Lower leg skin (tissue), 4 donors: Measurements from ENCODE around the gene PREX1. TPM values are rescaled to one million over a fixed set of nuclear protein-coding genes. Genes with fewer than 3 reads are reported as not detected.

ENCODE experiments used
- DNase-seq, 2 donors: peaks; one replicate each; pipeline ENCODE4 v3.0.0-alpha.2; 2019; ENCODE audit warnings: low spot score in 2 of 2
- H3K4me3 ChIP-seq: fragments of 200-600 bp; sonication (generic); 2 replicates; pipeline ENCODE4 v1.5.1; 2017; ENCODE audit warnings: mild to moderate bottlenecking, low read depth; ENCODE audit not compliant: poor library complexity, severe bottlenecking
- POLR2A ChIP-seq, 2 donors: fragments of 450-650 bp; IDR thresholded peaks; one replicate each; pipeline ENCODE4 v1.6.1; 2016 to 2017; ENCODE audit warnings: antibody characterized with exemption in 2 of 2, mild to moderate bottlenecking in 1 of 2, moderate library complexity in 1 of 2
- WGBS, 2 donors: methylation state at CpG; one replicate each; pipeline ENCODE4 v1.1.5; 2018; 5-methylcytosine and 5-hydroxymethylcytosine counted together
- intact Hi-C: fragments of 100-400 bp; cut with DNase I; formaldehyde crosslinking; loops from one replicate; pipeline ENCODE4 v1.15.0; 2023; ENCODE audit warnings: low total_unique reads
- total RNA-seq, 4 donors: library from RNA; depleted of rRNA; stranded (reverse); fragments of >200 nt; gene quantifications; one replicate each; pipeline ENCODE4 v1.1.0, GENCODE V29; 2016
- TF ChIP-seq, protein P1 (sequence below), 3 donors: fragments of 450-650 bp; IDR thresholded peaks; one replicate each; pipeline ENCODE4 v1.5.1; 2016; ENCODE audit warnings: antibody characterized with exemption in 3 of 3, mild to moderate bottlenecking in 3 of 3, moderate library complexity in 2 of 3

PREX1 gene
- total RNA-seq, 4 donors from 2014 or later = 5.4 to 18.6 (median 7.9) TPM

DNA sequence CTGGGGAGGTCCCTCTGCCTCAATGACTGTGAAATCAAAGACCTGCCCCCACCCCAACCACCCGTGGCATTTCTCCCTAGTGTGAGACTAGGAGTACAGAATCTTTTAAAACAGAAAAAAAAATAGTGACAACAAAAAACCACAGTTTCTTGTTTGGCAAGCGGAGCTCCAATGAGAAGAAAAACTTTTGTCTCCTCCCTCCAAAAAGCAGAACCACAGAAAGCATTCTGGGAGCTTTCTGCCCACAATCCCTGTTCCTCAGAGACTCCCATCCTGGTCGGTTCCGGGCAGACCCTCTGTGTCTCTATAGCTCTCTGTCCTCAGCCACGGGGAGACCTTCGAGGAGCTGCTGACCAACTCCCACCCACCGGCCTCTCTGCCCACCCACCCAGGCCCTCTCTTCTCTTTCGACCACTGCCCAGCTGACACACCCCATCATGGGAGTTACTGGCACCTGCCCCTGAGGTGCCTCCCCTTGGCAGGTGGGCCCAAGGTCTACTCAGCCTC is 4.9 kb downstream of the PREX1 start:
- no peak for TF ChIP-seq POLR2A (IDR thresholded peaks at IDR 0.05)
- TF ChIP-seq, protein P1, sequence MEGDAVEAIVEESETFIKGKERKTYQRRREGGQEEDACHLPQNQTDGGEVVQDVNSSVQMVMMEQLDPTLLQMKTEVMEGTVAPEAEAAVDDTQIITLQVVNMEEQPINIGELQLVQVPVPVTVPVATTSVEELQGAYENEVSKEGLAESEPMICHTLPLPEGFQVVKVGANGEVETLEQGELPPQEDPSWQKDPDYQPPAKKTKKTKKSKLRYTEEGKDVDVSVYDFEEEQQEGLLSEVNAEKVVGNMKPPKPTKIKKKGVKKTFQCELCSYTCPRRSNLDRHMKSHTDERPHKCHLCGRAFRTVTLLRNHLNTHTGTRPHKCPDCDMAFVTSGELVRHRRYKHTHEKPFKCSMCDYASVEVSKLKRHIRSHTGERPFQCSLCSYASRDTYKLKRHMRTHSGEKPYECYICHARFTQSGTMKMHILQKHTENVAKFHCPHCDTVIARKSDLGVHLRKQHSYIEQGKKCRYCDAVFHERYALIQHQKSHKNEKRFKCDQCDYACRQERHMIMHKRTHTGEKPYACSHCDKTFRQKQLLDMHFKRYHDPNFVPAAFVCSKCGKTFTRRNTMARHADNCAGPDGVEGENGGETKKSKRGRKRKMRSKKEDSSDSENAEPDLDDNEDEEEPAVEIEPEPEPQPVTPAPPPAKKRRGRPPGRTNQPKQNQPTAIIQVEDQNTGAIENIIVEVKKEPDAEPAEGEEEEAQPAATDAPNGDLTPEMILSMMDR (IDR thresholded peaks at IDR 0.05) = no peak
- DNase-seq = no peak
- H3K4me3 ChIP-seq = no peak overlapping the region
- WGBS, 2 donors = 47 to 54% methylated on average over 8 of the region's 8 CpGs
- intact Hi-C loops = no loop called here

DNA sequence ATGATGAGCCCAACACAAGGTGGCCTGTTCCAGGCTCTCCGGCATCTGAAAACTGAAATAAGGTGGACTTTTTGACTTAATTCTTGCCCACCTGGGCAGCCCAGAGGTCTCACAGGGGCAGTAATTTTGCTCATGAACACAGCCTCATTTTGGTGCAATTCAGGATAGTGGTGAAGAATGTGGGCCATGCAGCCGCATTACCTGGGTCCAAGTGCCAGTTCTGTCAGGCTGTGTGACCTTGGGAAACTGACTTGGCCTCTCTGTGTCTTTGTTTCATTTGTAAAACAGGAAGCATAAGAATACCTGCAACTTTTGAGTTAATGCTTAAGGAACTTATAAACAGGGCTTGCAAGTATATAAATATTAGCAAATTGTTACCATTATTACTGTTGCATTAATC is 5.6 kb downstream of the PREX1 start:
- DNase-seq = no peak
- WGBS, 2 donors = 78 to 82% methylated on average over 2 of the region's 2 CpGs
- no peak overlapping the region for H3K4me3 ChIP-seq
- TF ChIP-seq POLR2A (IDR thresholded peaks at IDR 0.05) = no peak
- TF ChIP-seq, protein P1 (IDR thresholded peaks at IDR 0.05) = no peak
- intact Hi-C loops = no loop called here

DNA sequence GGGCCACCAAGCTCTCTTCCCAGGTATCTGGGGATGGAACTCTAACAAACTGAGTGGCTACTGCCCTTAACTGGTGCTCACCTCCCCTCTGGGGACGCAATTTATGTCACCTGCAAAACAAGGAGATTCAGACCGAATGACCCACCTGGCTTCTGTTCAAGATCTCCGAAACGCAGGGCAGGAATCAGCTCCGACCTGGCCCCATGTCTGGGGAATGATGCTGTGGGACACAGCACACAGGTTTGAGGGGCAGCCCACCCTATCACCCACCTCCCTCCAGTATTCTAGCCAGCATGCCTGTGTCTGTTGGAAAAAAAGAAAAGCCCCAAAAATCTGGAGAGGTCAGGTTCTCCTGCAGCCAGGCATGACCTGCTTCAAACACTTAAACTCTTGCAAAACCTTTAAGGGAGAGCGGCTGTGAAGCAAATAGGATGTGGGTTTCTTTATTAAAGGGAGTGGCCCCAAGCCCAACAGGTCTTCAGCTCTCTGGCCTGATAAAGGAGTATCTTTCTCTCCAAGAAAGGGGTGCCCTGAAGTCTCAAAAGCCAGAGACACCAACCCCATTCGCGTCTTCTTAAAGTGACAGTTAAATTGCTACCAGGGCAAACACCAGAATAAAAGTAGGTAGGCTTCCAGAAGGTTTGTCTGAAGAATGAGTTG is 6.4 kb downstream of the PREX1 start:
- H3K4me3 ChIP-seq = no peak overlapping the region
- 74% methylated on average over 8 of the region's 8 CpGs for WGBS, 2 donors
- intact Hi-C loops = no loop called here
- no peak for TF ChIP-seq POLR2A (IDR thresholded peaks at IDR 0.05)
- TF ChIP-seq, protein P1 (IDR thresholded peaks at IDR 0.05) = no peak
- DNase-seq = no peak

DNA sequence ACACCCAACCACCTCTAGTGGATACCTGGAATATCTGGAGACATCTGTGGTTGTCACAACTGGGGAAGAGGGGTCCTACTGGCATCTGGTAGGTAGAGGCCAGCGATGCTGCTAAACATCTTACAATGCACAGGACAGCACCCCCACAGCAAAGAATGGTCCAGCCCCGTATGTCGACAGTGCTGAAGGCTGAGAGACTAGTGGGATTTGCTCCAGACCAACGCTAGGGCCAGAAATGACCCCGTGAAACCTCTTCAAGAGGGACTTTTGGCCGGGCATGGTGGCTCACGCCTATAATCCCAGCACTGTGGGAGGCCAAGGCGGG is 7.2 kb downstream of the PREX1 start:
- no peak overlapping the region for H3K4me3 ChIP-seq
- DNase-seq = no peak
- WGBS, 2 donors = 68 to 82% methylated on average over 8 of the region's 8 CpGs
- intact Hi-C loops = no loop called here
- TF ChIP-seq, protein P1 (IDR thresholded peaks at IDR 0.05) = no peak
- no peak for TF ChIP-seq POLR2A (IDR thresholded peaks at IDR 0.05)

DNA sequence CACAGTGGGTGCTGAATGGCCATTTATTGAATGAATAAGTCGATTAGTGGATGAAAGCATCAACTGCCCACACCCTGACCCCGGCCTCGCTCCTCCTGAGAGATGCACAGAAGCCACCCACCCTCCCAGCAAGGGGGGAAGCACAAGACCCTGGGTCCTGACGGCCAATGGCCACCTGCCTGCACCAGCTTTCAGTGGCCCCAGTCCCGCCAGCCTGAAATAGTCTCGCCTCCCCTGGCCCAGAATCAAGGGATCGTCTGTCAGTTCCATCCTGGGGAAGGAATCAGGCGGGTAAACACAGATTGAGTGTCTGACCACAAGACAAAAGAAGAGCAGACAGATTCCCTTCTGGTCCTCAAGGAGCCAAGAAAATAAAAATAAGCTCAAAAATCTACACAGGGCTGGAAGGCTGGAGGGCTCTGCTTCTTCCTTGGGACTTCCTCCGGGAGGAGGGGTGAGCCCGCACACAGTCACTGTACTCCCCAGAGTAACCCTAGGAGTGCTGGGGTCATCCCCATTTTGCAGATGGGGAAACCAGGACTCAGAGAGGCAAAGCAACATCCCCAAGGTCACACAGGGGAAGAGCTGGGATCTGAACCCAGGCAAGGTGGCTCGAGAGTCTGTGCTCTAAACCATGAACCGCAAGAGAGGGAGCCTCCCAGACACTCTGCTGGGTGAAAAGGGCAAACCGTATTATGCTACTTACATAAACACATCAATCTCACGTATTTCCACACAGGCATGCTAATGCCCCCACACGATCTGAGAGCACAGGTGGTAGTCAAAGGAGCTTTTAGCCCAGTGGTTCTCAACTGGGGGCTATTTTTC is 7.8 kb downstream of the PREX1 start:
- H3K4me3 ChIP-seq = no peak overlapping the region
- WGBS, 2 donors = 59 to 60% methylated on average over 15 of the region's 15 CpGs
- intact Hi-C loops = no loop called here
- TF ChIP-seq, protein P1 (IDR thresholded peaks at IDR 0.05) = no peak
- no peak for TF ChIP-seq POLR2A (IDR thresholded peaks at IDR 0.05)
- DNase-seq = no peak
